Peyer's patch (tissue), 4 donors: ENCODE data around the gene SLC2A1.

Experiments
- CTCF ChIP-seq, 6 experiments: fragments of 450-650 bp in 4 of 6; fragments of 200-600 bp in 2 of 6; sonication (generic) in 1 of 6; IDR thresholded peaks; one replicate each; pipeline ENCODE4 v1.5.1; 2017 to 2019; ENCODE audit warnings: antibody characterized with exemption in 6 of 6, mild to moderate bottlenecking in 3 of 6, moderate library complexity in 1 of 6
- POLR2A ChIP-seq, 2 donors: fragments of 450-650 bp; IDR thresholded peaks; one replicate each; pipeline ENCODE4 v1.5.1; 2017; ENCODE audit warnings: antibody characterized with exemption in 2 of 2, mild to moderate bottlenecking in 2 of 2, moderate library complexity in 2 of 2

- TF ChIP-seq CTCF (IDR thresholded peaks at IDR 0.05) (no peak), POLR2A (IDR thresholded peaks at IDR 0.05) (no peak)
Observed at GRCh38 chr1:42947965-42948732, 10.5 kb downstream of the SLC2A1 start.
